HEK293 (cell line): ENCODE data around the gene CCDC69.

Experiments used
- CTCF ChIA-PET: fragments of 350-600 bp; formaldehyde crosslinking; extraction: SDS; loops from one replicate; lab custom pipeline; 2021; ENCODE audit warnings: antibody characterized with exemption; lab: Yijun Ruan, JAX
- POLR2A ChIA-PET: fragments of 300-600 bp; formaldehyde crosslinking; extraction: SDS; loops from one replicate; lab custom pipeline; 2020; ENCODE audit warnings: antibody characterized with exemption, inconsistent platforms; lab: Yijun Ruan, JAX
- H3K27ac ChIP-seq: fragments of 200-500 bp; sonication (Bioruptor generic); 2 replicates; pipeline ENCODE4 v1.5.1; 2014; ENCODE audit warnings: low read depth, low read length, control low read depth, inconsistent platforms; ENCODE audit errors: extremely low read depth
- H3K36me3 ChIP-seq, 2 experiments: fragments of 200-500 bp in 1 of 2; sonication (Bioruptor generic) in 1 of 2; 1 replicate in 1 of 2; 2 replicates in 1 of 2; pipeline ENCODE4 v1.5.1; 2014 to 2017; ENCODE audit warnings: inconsistent platforms in 2 of 2, low read length in 2 of 2; ENCODE audit not compliant: control insufficient read depth in 2 of 2, insufficient read depth in 1 of 2
- H3K4me1 ChIP-seq: fragments of 200-500 bp; sonication (Bioruptor generic); 2 replicates; pipeline ENCODE4 v1.5.1; 2014; ENCODE audit warnings: mild to moderate bottlenecking, low read length, inconsistent platforms; ENCODE audit not compliant: control insufficient read depth, insufficient read depth
- H3K4me3 ChIP-seq: 2 replicates; pipeline ENCODE4 v1.5.1; 2011; ENCODE audit warnings: low read depth, mild to moderate bottlenecking, control low read depth, low read length, moderate library complexity
- H3K9me3 ChIP-seq: fragments of 200-500 bp; sonication (Bioruptor generic); 2 replicates; pipeline ENCODE4 v1.5.1; 2014; ENCODE audit warnings: low read depth, low read length, inconsistent platforms; ENCODE audit not compliant: control insufficient read depth, insufficient read depth
- ELK4 ChIP-seq: IDR thresholded peaks from 2 replicates; pipeline ENCODE4 v1.6.1; 2011; ENCODE audit warnings: mild to moderate bottlenecking, low read depth, low read length, borderline replicate concordance
- GLIS1 ChIP-seq: fragments of 450-650 bp; formaldehyde crosslinking; IDR thresholded peaks from 2 replicates; pipeline ENCODE4 v1.5.1; 2016; ENCODE audit warnings: missing biosample characterization, missing genetic modification characterization
- KLF17 ChIP-seq: fragments of 450-650 bp; formaldehyde crosslinking; IDR thresholded peaks from 2 replicates; pipeline ENCODE4 v1.5.1; 2016; ENCODE audit warnings: missing biosample characterization, missing genetic modification characterization
- PATZ1 ChIP-seq: fragments of 450-650 bp; formaldehyde crosslinking; IDR thresholded peaks from 2 replicates; pipeline ENCODE4 v1.5.1; 2016; ENCODE audit warnings: missing biosample characterization, missing genetic modification characterization
- PRDM10 ChIP-seq: fragments of 450-650 bp; formaldehyde crosslinking; IDR thresholded peaks from 2 replicates; pipeline ENCODE4 v1.5.1; 2016; ENCODE audit warnings: missing biosample characterization, missing genetic modification characterization
- ZBTB17 ChIP-seq: fragments of 450-650 bp; formaldehyde crosslinking; IDR thresholded peaks from 2 replicates; pipeline ENCODE4 v1.5.1; 2016; ENCODE audit warnings: missing biosample characterization, missing genetic modification characterization
- ZBTB20 ChIP-seq: fragments of 450-650 bp; formaldehyde crosslinking; IDR thresholded peaks from 2 replicates; pipeline ENCODE4 v1.5.1; 2016; ENCODE audit warnings: missing biosample characterization, missing genetic modification characterization
- ZBTB8A ChIP-seq: fragments of 450-650 bp; formaldehyde crosslinking; IDR thresholded peaks from 2 replicates; pipeline ENCODE4 v1.5.1; 2016; ENCODE audit warnings: missing biosample characterization, missing genetic modification characterization
- ZFP37 ChIP-seq: fragments of 450-650 bp; formaldehyde crosslinking; IDR thresholded peaks from 2 replicates; pipeline ENCODE4 v1.5.1; 2016; ENCODE audit warnings: missing biosample characterization, missing genetic modification characterization
- ZNF140 ChIP-seq: fragments of 450-650 bp; formaldehyde crosslinking; IDR thresholded peaks from 2 replicates; pipeline ENCODE4 v1.5.1; 2016; ENCODE audit warnings: missing biosample characterization, missing genetic modification characterization
- ZNF174 ChIP-seq: fragments of 450-650 bp; formaldehyde crosslinking; IDR thresholded peaks from 2 replicates; pipeline ENCODE4 v1.5.0; 2017; ENCODE audit warnings: missing biosample characterization, mild to moderate bottlenecking, missing genetic modification characterization
- ZNF335 ChIP-seq: fragments of 450-650 bp; formaldehyde crosslinking; conservative IDR thresholded peaks from 2 replicates; pipeline ENCODE4 v1.5.1; 2016; ENCODE audit warnings: missing biosample characterization, missing genetic modification characterization
- ZNF341 ChIP-seq: fragments of 450-650 bp; formaldehyde crosslinking; IDR thresholded peaks from 2 replicates; pipeline ENCODE4; 2016; ENCODE audit warnings: low read depth, missing biosample characterization, missing genetic modification characterization
- ZNF501 ChIP-seq: fragments of 450-650 bp; formaldehyde crosslinking; IDR thresholded peaks from 2 replicates; pipeline ENCODE4 v1.5.1; 2016; ENCODE audit warnings: missing biosample characterization, missing genetic modification characterization
- ZNF521 ChIP-seq: fragments of 450-650 bp; formaldehyde crosslinking; IDR thresholded peaks from 2 replicates; pipeline ENCODE4 v1.5.1; 2017; ENCODE audit warnings: missing biosample characterization, mild to moderate bottlenecking, missing genetic modification characterization
- ZNF549 ChIP-seq: fragments of 450-650 bp; IDR thresholded peaks from 2 replicates; pipeline ENCODE4 v1.5.1; 2018; ENCODE audit warnings: missing biosample characterization, missing genetic modification characterization, mild to moderate bottlenecking, inconsistent platforms, moderate library complexity
- ZNF560 ChIP-seq: fragments of 450-650 bp; formaldehyde crosslinking; IDR thresholded peaks from 2 replicates; pipeline ENCODE4 v1.5.1; 2017; ENCODE audit warnings: missing biosample characterization, missing genetic modification characterization, borderline replicate concordance
- ZNF600 ChIP-seq: fragments of 450-650 bp; formaldehyde crosslinking; IDR thresholded peaks from 2 replicates; pipeline ENCODE4 v1.5.1; 2016; ENCODE audit warnings: missing biosample characterization, missing genetic modification characterization
- ZNF639 ChIP-seq: fragments of 450-650 bp; formaldehyde crosslinking; IDR thresholded peaks from 2 replicates; pipeline ENCODE4 v1.5.1; 2016; ENCODE audit warnings: missing biosample characterization, missing genetic modification characterization
- ZNF654 ChIP-seq: fragments of 450-650 bp; formaldehyde crosslinking; IDR thresholded peaks from 2 replicates; pipeline ENCODE4 v1.5.1; 2016; ENCODE audit warnings: low read depth, missing biosample characterization, missing genetic modification characterization
- ZNF660 ChIP-seq: fragments of 450-650 bp; IDR thresholded peaks from 2 replicates; pipeline ENCODE4 v1.5.1; 2018; ENCODE audit warnings: missing biosample characterization, mild to moderate bottlenecking, missing genetic modification characterization
- ZNF692 ChIP-seq: fragments of 450-650 bp; formaldehyde crosslinking; IDR thresholded peaks from 2 replicates; pipeline ENCODE4 v1.5.1; 2016; ENCODE audit warnings: missing biosample characterization, missing genetic modification characterization
- ZNF768 ChIP-seq: fragments of 450-650 bp; formaldehyde crosslinking; IDR thresholded peaks from 2 replicates; pipeline ENCODE4 v1.5.1; 2018; ENCODE audit warnings: missing biosample characterization, mild to moderate bottlenecking, missing genetic modification characterization
- ZSCAN30 ChIP-seq: fragments of 450-650 bp; IDR thresholded peaks from 2 replicates; pipeline ENCODE4 v1.5.1; 2018; ENCODE audit warnings: missing biosample characterization, mild to moderate bottlenecking, missing genetic modification characterization, moderate library complexity
- ZXDB ChIP-seq: fragments of 450-650 bp; formaldehyde crosslinking; IDR thresholded peaks from 2 replicates; pipeline ENCODE4 v1.5.1; 2016; ENCODE audit warnings: missing biosample characterization, missing genetic modification characterization

CCDC69 gene

GRCh38 chr5:151223447-151224264 lies at the start of gene CCDC69:
TSS of gene CCDC69 (minus strand) at chr5:151224092. CDS start at chr5:151223970, 122 bp downstream.
- Histone ChIP-seq H3K4me3 (peak within 1 kb of the TSS; percentile 48), H3K36me3 (no peaks in the 10 kb centered on the region), H3K27ac (peak within 1 kb of the TSS; percentile 46; the same call in 1 of the 2 replicates), H3K9me3 (no peaks in the 10 kb centered on the region), H3K4me1 (0 out of 2 replicates have a peak, but pooled peaks cover 3% of the 10 kb centered on the region)
- ChIA-PET CTCF (interaction anchor here (0.7 to 1.6 kb wide), 7 partner anchors 10 to 97 kb away, joined by 3 to 7 read pairs (median 4); no protein-coding TSS in a partner anchor), POLR2A (interaction anchor here (0.6 to 2.5 kb wide), 11 partner anchors 8 to 97 kb away, joined by 3 to 46 read pairs (median 4); partner anchors contain the start of gene GM2A)
- TF ChIP-seq ZNF174 (tag by site-specific recombination) (no peak), ZFP37 (peak; percentile 67; the same call in 1 of the 2 replicates), KLF17 (tag by site-specific recombination) (no peak), ZNF600 (tag by site-specific recombination) (peak; percentile 63), ZNF639 (no peak), ZBTB8A (peak; percentile 63), ZNF140 (tag by site-specific recombination) (no peak), ZNF549 (no peak), ZNF768 (peak; percentile 99), ZNF692 (tag by site-specific recombination) (0 out of 2 replicates have a peak, but pooled peaks have one; percentile 21), PRDM10 (peak; percentile 54), ZXDB (tag by site-specific recombination) (peak; percentile 27; the same call in 1 of the 2 replicates), GLIS1 (tag by site-specific recombination) (no peak; the same call in 1 of the 2 replicates), ZBTB20 (peak; percentile 93), ZSCAN30 (peak; percentile 70; the same call in 1 of the 2 replicates), ZNF335 (peak; percentile 65), ZBTB17 (tag by site-specific recombination) (peak; percentile 79), ZNF501 (peak; percentile 27; the same call in 1 of the 2 replicates), ZNF560 (tag by site-specific recombination) (peak; percentile 24; the same call in 1 of the 2 replicates), ELK4 (no peak), ZNF521 (tag by site-specific recombination) (no peak), PATZ1 (tag by site-specific recombination) (peak; percentile 56; the same call in 1 of the 2 replicates), ZNF654 (no peak), ZNF660 (tag by site-specific recombination) (peak; percentile 72; the same call in 1 of the 2 replicates), ZNF341 (tag by site-specific recombination) (0 out of 2 replicates have a peak, but pooled peaks have one; percentile 12)
